ENCODE data around the gene NR2E1. TPM values are rescaled to one million over a fixed set of nuclear protein-coding genes. Genes with fewer than 3 reads are reported as not detected.

NR2E1 gene
- total RNA-seq, 4 donors from 2014 or later = not detected

GRCh38 chr6:108161724-108162282 is 4.0 kb upstream of the NR2E1 start:
- H3K36me3 ChIP-seq = no peaks in the 10 kb centered on the region
- no peak for DNase-seq
- H3K4me3 ChIP-seq (replicated peaks in 1 of 3) = no peak overlapping the region
- H3K4me1 ChIP-seq = peaks cover 32 to 35% of the 10 kb centered on the region in 2 donors
- peaks cover 81% of the 10 kb centered on the region for H3K27me3 ChIP-seq
- no peak for TF ChIP-seq POLR2A (IDR thresholded peaks at IDR 0.05)
- TF ChIP-seq CTCF (IDR thresholded peaks at IDR 0.05) = no peak
- intact Hi-C loops (cut with DNase I) = no loop called here
- no peak overlapping the region for H3K27ac ChIP-seq
- 3 to 4% methylated on average over 3 of the region's 3 CpGs for WGBS, 2 donors
- no peaks in the 10 kb centered on the region for H3K9me3 ChIP-seq

- H3K27me3 ChIP-seq = peaks cover 81% of the 10 kb centered on the region
- H3K4me1 ChIP-seq = peaks cover 21 to 36% of the 10 kb centered on the region in 2 donors
- 3 to 4% methylated on average over 6 of the region's 6 CpGs for WGBS, 2 donors
- intact Hi-C loops (cut with DNase I) = no loop called here
- TF ChIP-seq CTCF (IDR thresholded peaks at IDR 0.05) = no peak
- no peak for TF ChIP-seq POLR2A (IDR thresholded peaks at IDR 0.05)
- H3K36me3 ChIP-seq = no peaks in the 10 kb centered on the region
- no peak overlapping the region for H3K4me3 ChIP-seq (replicated peaks in 1 of 3)
- no peak for DNase-seq
- no peaks in the 10 kb centered on the region for H3K9me3 ChIP-seq
- H3K27ac ChIP-seq = no peak overlapping the region
These were observed 2.6 kb upstream of the NR2E1 start for GRCh38 chr6:108163267-108163643.

GRCh38 chr6:108163644-108164542 is 1.9 kb upstream of the NR2E1 start:
- no peak for DNase-seq

GRCh38 chr6:108164543-108164814 is 1.3 kb upstream of the NR2E1 start:
- peaks cover 85% of the 10 kb centered on the region for H3K27me3 ChIP-seq
- intact Hi-C loops (cut with DNase I) = no loop called here
- H3K4me1 ChIP-seq = peaks cover 32 to 48% of the 10 kb centered on the region in 2 donors
- 1 to 3% methylated on average over 8 to 16 of the region's 17 CpGs for WGBS, 2 donors
- TF ChIP-seq CTCF (IDR thresholded peaks at IDR 0.05) (no peak), POLR2A (IDR thresholded peaks at IDR 0.05) (no peak)
- no peaks in the 10 kb centered on the region for H3K36me3 ChIP-seq
- no peak overlapping the region for H3K4me3 ChIP-seq (replicated peaks in 1 of 3)
- no peak overlapping the region for H3K27ac ChIP-seq
- H3K9me3 ChIP-seq = no peaks in the 10 kb centered on the region
- no peak for DNase-seq

More at GRCh38 chr6:108163644-108164542, 1.9 kb upstream of the NR2E1 start:
- no peak overlapping the region for H3K4me3 ChIP-seq (replicated peaks in 1 of 3)
- H3K27me3 ChIP-seq = peaks cover 81% of the 10 kb centered on the region
- TF ChIP-seq POLR2A (IDR thresholded peaks at IDR 0.05) = no peak
- TF ChIP-seq CTCF (IDR thresholded peaks at IDR 0.05) = no peak
- H3K27ac ChIP-seq = no peak overlapping the region
- H3K36me3 ChIP-seq = no peaks in the 10 kb centered on the region
- intact Hi-C loops (cut with DNase I) = no loop called here
- WGBS, 2 donors = 4 to 7% methylated on average over 41 of the region's 41 CpGs
- H3K9me3 ChIP-seq = no peaks in the 10 kb centered on the region
- peaks cover 27 to 42% of the 10 kb centered on the region in 2 donors for H3K4me1 ChIP-seq

All from thyroid gland (tissue), 4 donors.